HG03571 (cell line): ENCODE data around the gene POLD2.

Experiments
- ATAC-seq: cut with Tn5 transposase; IDR thresholded peaks from one replicate; pipeline ENCODE4 v1.9.1; 2021; ENCODE audit not compliant: unreplicated experiment

Gene POLD2

DNA sequence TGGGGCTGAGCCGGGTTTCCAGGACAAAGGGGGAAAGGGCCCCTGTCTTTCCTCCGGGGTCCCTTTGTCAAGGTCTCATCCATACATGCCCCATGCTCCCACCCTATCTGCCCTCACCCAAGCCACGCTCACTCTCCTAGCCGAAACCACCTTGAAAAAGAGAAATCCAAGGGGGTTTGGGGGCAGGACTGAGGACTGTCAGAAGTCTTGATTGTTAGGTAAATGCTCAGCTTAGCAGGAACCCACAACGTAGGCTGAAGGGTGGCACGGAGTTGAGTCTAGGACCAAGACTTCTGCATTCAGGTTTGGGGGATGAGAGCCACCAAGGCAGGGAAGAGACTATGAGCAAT lies 57.3 kb downstream of the POLD2 start:
- ATAC-seq: no peak

DNA sequence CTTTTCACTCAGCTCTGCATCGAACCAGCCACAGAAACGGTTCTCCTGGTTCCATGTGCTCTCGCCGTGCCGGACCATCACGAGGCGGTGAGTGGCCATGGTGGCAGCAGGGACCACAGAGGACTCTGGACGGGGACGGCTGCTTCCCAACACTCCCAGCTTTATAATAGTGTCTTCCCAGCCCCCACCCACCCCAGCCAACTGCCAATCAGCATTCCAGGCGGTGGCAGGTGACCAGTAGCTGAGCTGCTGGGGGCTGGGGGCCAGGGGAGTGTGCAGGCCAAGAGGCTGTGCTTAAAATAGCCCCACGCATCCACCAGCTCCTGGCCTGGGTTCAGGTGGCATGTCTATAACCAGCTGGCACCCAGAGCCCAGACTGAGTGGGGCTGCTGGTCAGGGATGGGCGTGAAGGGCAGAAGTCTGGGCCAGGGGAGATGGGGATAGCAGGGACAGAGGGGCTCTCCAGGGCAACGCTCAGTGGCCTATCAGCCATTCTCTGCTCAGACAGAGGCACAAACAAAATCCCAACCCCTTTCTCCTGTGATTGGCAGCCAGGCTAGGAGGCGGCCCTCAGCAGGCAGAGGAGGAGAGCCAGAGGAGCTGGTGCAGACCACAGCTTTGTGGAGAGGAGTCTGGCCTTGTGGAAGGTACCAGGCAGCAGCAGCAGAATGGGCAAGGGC lies 57.8 kb downstream of the POLD2 start, which contains the start of gene PGAM2:
Gene PGAM2 (minus strand): TSS at position 137 of the 680 bp plus-strand sequence. CDS start 38 bp downstream, at position 99.
- no peak for ATAC-seq

DNA sequence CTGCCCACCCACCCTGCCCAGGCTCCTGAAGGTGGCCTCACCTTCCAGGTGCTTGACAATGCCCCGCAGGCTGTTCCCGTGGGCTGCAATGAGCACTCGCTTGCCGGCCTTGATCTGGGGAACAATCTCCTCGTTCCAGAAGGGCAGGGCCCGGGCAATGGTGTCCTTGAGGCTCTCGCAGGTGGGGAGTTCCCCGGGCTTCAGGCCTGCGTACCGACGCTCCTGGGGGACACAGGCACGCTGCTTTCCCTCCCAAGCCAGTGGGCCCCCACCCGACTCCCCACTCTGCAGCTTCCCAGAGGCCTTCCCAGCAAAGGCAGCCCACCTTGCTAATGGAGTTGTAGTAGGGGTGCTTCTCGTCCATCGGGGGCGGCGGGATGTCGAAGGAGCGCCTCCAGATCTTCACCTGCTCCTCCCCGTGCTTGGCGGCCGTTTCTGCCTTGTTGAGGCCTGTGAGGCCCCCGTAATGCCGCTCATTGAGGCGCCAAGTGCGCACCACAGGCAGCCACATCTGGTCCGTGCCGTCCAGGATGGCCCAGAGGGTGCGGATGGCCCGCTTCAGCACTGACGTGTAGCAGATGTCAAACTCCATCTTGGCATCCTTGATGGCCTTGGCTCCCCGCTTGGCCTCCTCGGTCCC lies 58.4 kb downstream of the POLD2 start:
- no peak for ATAC-seq
